Naive thymus-derived CD4-positive, alpha-beta T cell (primary cell): Measurements from ENCODE around the gene PAK4. TPM values are rescaled to one million over a fixed set of nuclear protein-coding genes. Genes with fewer than 3 reads are reported as not detected.

Source experiments
- ATAC-seq: fragments of 150-1000 bp; cut with Tn5 transposase; 2 replicates; pipeline ENCODE4 v1.10.0; 2021; ENCODE audit warnings: mild to moderate bottlenecking, moderate library complexity
- CTCF ChIA-PET: fragments of 350-600 bp; sonication (Branson Sonifier 250); formaldehyde crosslinking; loops from one replicate; lab custom pipeline; 2021; ENCODE audit warnings: antibody characterized with exemption; lab: Charles Lee
- POLR2A ChIA-PET: fragments of 350-600 bp; sonication (Branson Sonifier 250); formaldehyde crosslinking; loops from one replicate; lab custom pipeline; 2021; ENCODE audit warnings: antibody characterized with exemption, inconsistent platforms; lab: Charles Lee
- DNase-seq, 9 donors: peaks; one replicate each; pipeline versions ENCODE4 v3.0.0 to v3.0.0-alpha.2; 2020 to 2022; ENCODE audit warnings: mixed read lengths in 1 of 9
- H3K27ac ChIP-seq: one replicate; pipeline ENCODE4 v1.7.0; 2013; ENCODE audit warnings: mild to moderate bottlenecking, low read depth, low read length, moderate library complexity
- H3K27me3 ChIP-seq, 2 donors: one replicate each; pipeline ENCODE4 v1.7.0; 2013; ENCODE audit warnings: low read length in 2 of 2, mild to moderate bottlenecking in 2 of 2, moderate library complexity in 2 of 2; ENCODE audit not compliant: control insufficient read depth in 2 of 2, insufficient read depth in 2 of 2
- H3K36me3 ChIP-seq, 3 experiments: 1 replicate in 2 of 3; 2 replicates in 1 of 3; pipeline ENCODE4 v1.7.0; 2013; ENCODE audit warnings: low read length in 3 of 3, mild to moderate bottlenecking in 3 of 3, moderate library complexity in 1 of 3; ENCODE audit not compliant: insufficient read depth in 3 of 3, control insufficient read depth in 2 of 3
- H3K4me1 ChIP-seq, 2 donors: one replicate each; pipeline ENCODE4 v1.7.0; 2013; ENCODE audit warnings: low read length in 2 of 2, mild to moderate bottlenecking in 2 of 2, moderate library complexity in 1 of 2; ENCODE audit not compliant: control insufficient read depth in 2 of 2, insufficient read depth in 2 of 2
- H3K4me3 ChIP-seq: 2 replicates; pipeline ENCODE4 v1.7.0; 2013; ENCODE audit warnings: mild to moderate bottlenecking, low read length
- H3K9me3 ChIP-seq, 3 experiments: 1 replicate in 2 of 3; 2 replicates in 1 of 3; pipeline ENCODE4 v1.7.0; 2013; ENCODE audit warnings: low read length in 3 of 3; ENCODE audit not compliant: control insufficient read depth in 2 of 3
- H3K27ac Mint-ChIP-seq, 9 donors: one replicate each; pipeline ENCODE4 v1.8.0; 2020 to 2022; ENCODE audit warnings: mixed read lengths in 9 of 9, mild to moderate bottlenecking in 8 of 9, moderate library complexity in 5 of 9, inconsistent platforms in 2 of 9
- H3K27me3 Mint-ChIP-seq, 5 donors: one replicate each; pipeline ENCODE4 v1.8.0; 2021 to 2022; ENCODE audit warnings: mixed read lengths in 5 of 5, mild to moderate bottlenecking in 1 of 5
- H3K36me3 Mint-ChIP-seq, 5 donors: one replicate each; pipeline ENCODE4 v1.8.0; 2020 to 2022; ENCODE audit warnings: mixed read lengths in 5 of 5, mild to moderate bottlenecking in 3 of 5, inconsistent platforms in 1 of 5
- H3K4me1 Mint-ChIP-seq, 7 donors: one replicate each; pipeline ENCODE4 v1.8.0; 2020 to 2022; ENCODE audit warnings: mixed read lengths in 7 of 7, mild to moderate bottlenecking in 3 of 7, inconsistent platforms in 1 of 7
- H3K4me3 Mint-ChIP-seq, 10 donors: one replicate each; pipeline ENCODE4 v1.8.0; 2020 to 2022; ENCODE audit warnings: mild to moderate bottlenecking in 10 of 10, mixed read lengths in 10 of 10, moderate library complexity in 6 of 10, inconsistent platforms in 2 of 10
- H3K9me3 Mint-ChIP-seq, 11 donors: one replicate each; pipeline ENCODE4 v1.8.0; 2020 to 2022; ENCODE audit warnings: mixed read lengths in 11 of 11, mild to moderate bottlenecking in 4 of 11, inconsistent platforms in 1 of 11, moderate library complexity in 1 of 11
- intact Hi-C, 2 donors: fragments of 100-400 bp; cut with micrococcal nuclease; formaldehyde crosslinking; loops; one replicate each; pipeline ENCODE4 v1.15.1; 2023
- polyA plus RNA-seq, 2 donors: library from polyadenylated mRNA; unstranded; fragments of 300-500 nt; fragmentation: Illumina TruSeq; gene quantifications; one replicate each; pipeline ENCODE4 v1.2.3, GENCODE V29; 2021
- total RNA-seq, 6 experiments: library from RNA in 5 of 6; stranded (reverse) in 5 of 6; gene quantifications; 1 replicate in 5 of 6; 2 replicates in 1 of 6; pipeline ENCODE4 v1.2.3 and lab custom pipeline; 2021 to 2026

The PAK4 gene
- total and polyA plus RNA-seq, 7 experiments from 2014 or later, result 1.0 to 17.5 (median 10.4) TPM

DNA sequence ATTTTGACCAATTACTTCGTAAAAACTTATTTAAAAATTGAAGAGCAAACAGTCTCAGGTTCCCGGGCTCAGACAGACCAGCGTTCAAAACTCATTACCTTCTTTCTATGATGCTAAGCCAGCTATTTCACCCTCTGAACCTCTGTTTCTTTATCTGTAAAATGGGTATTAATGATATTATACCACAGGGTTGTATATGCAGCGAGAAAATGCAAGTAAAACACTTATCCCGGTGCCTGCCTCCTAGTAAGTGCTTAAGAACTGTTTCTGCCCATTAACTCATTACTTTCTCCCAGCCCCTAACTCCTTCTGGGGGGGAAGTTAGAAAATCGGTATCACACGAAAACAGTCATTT, 410 bp upstream of the PAK4 start:
- Mint-ChIP-seq H3K27me3 (peaks cover 0 to 8% (median 0%) of the 10 kb centered on the region in 5 donors), H3K36me3 (peaks cover 0 to 2% (median 0%) of the 10 kb centered on the region in 5 donors), H3K4me3 (peak overlapping the region; percentile 90 to 98 (median 94)), H3K4me1 (peaks cover 24 to 44% (median 36%) of the 10 kb centered on the region in 7 donors), H3K9me3 (peaks cover 0 to 3% (median 0%) of the 10 kb centered on the region in 11 donors), H3K27ac (peak overlapping the region; percentile 92 to 99 (median 97))
- peaks cover 0 to 4% (median 0%) of the 10 kb centered on the region in 3 experiments for H3K36me3 ChIP-seq
- ATAC-seq, result no peak
- CTCF ChIA-PET, result interaction anchor here (0.6 kb wide), 1 partner anchor 412 kb away, joined by 3 read pairs; no protein-coding TSS in a partner anchor
- POLR2A ChIA-PET, result interaction anchor here (1.0 to 1.1 kb wide), 2 partner anchors 211 to 311 kb away, joined by 3 to 4 read pairs; partner anchors contain the start of genes GMFG and RPS16
- H3K4me3 ChIP-seq, result peak overlapping the region; percentile 61
- H3K4me1 ChIP-seq, result peaks cover 0 to 10% of the 10 kb centered on the region in 2 donors
- intact Hi-C loops, result loop anchor here (1.0 to 10.0 kb wide), 7 partner anchors 52 to 1160 kb away; partner anchors contain the start of genes AKT2 (in 1 of the 2), MED29 (in 1 of the 2), PAF1 (in 1 of the 2) and SAMD4B (in 1 of the 2)
- no peaks in the 10 kb centered on the region for H3K9me3 ChIP-seq
- H3K27me3 ChIP-seq, result no peaks in the 10 kb centered on the region
- H3K27ac ChIP-seq, result peak overlapping the region; percentile 90
- DNase-seq, result no peak

DNA sequence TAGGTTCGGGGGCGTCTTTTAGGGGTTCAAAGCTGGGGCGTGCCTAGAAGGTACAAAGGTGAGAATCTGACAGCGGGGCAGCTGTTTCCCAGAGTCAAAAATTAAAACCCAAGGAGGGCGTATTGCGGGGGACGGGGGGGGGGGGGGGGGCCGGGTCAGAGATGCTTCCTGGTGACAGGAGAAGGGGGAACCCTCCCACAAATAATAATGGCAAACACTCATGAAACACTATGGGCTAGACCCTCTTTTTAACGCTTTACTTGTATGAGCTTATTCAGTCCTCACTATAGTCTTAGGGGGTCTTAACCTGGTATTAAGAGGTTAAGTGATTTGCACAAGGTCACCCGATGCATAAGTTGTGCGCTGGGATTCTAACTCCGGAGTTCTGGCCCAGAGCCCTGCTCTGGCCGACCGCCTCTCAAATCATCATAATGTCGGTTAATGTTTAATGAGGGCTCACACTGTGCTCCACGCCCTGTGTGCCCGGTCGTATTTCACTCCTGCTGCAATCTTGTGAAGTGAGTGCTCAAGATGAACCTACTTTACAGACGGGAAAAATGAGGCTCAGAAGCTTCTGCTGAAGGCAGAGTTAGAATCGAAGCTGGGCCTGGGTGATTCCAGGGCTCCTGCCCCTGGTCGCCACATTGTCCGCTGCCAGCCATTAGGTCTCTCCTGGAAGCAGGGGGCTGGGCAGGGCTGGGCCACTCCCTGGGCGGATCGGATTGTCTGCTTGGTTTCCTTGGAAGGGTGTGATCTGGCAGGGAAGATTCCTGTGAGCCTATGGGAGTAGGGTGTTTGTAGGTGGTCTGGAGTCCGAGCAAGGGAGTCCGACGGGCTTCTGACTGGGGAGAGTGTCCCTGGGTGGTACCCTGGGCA, 964 bp downstream of the PAK4 start:
- peaks cover 28 to 56% (median 37%) of the 10 kb centered on the region in 7 donors for H3K4me1 Mint-ChIP-seq
- peaks cover 0 to 4% (median 0%) of the 10 kb centered on the region in 5 donors for H3K27me3 Mint-ChIP-seq
- Histone ChIP-seq H3K27ac (peak overlapping the region; percentile 90), H3K4me1 (peaks cover 0 to 10% of the 10 kb centered on the region in 2 donors), H3K9me3 (no peaks in the 10 kb centered on the region), H3K27me3 (no peaks in the 10 kb centered on the region), H3K4me3 (peak overlapping the region; percentile 61), H3K36me3 (peaks cover 0 to 4% (median 0%) of the 10 kb centered on the region in 3 experiments)
- peaks cover 0 to 2% (median 0%) of the 10 kb centered on the region in 5 donors for H3K36me3 Mint-ChIP-seq
- intact Hi-C loops, result loop anchor here in 1 of 2 donors (10.0 kb wide), 1 partner anchor 1158 kb away; the partner anchor contains the start of gene AKT2
- peak in 1 of 9 donors; percentile 5 for DNase-seq
- ChIA-PET POLR2A (interaction anchor here (0.5 to 0.6 kb wide), 2 partner anchors 210 to 1470 kb away, joined by 3 read pairs; no protein-coding TSS in a partner anchor), CTCF (interaction anchor here (0.5 to 0.6 kb wide), 2 partner anchors 63 to 424 kb away, joined by 3 to 4 read pairs; no protein-coding TSS in a partner anchor)
- H3K4me3 Mint-ChIP-seq, result peak overlapping the region; percentile 90 to 98 (median 94)
- peaks cover 0 to 3% (median 0%) of the 10 kb centered on the region in 11 donors for H3K9me3 Mint-ChIP-seq
- ATAC-seq, result no peak
- peak overlapping the region; percentile 92 to 99 (median 97) for H3K27ac Mint-ChIP-seq

DNA sequence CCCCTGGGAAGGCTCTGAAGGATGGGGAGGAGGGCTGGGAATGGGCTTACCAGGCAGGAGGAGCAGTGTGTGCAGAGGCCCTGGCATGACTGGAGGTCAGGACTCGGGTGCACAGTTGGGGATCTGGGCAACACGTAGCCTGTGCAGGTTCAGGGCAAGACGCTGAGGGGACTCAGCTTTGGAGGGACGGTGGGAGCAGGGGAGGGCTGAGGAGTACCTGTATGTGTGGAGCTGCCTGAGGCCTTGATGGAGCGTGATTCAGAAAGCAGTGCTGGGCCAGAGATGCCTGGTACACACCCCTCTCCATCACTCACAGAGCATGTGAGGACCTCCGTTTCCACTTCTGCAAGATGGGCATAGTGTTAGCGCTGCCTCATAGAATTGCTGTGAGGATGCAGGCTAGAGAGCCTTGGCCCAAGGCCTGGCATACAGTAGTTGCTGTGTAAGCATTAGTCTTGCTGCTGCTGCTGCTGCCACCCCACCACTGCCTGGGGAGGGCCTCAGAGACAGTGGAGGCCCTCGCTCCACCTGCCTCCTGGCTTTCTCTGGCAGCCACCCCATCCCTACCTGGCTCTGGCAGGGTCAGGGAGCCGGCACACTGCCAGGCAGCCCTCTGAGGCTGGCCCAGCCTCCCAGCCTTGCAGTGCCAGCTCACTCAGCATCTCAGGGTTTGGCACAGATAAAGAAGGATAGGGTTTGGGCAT, 2.4 kb downstream of the PAK4 start:
- H3K4me1 Mint-ChIP-seq, result peaks cover 32 to 62% (median 39%) of the 10 kb centered on the region in 7 donors
- DNase-seq (no peak), ATAC-seq (no peak)
- peaks cover 0 to 10% of the 10 kb centered on the region in 2 donors for H3K4me1 ChIP-seq
- no peaks in the 10 kb centered on the region for H3K27me3 Mint-ChIP-seq
- H3K27me3 ChIP-seq, result no peaks in the 10 kb centered on the region
- H3K9me3 ChIP-seq, result no peaks in the 10 kb centered on the region
- intact Hi-C loops, result loop anchor here in 1 of 2 donors (10.0 kb wide), 1 partner anchor 1157 kb away; the partner anchor contains the start of gene AKT2
- ChIA-PET POLR2A (no interaction called here), CTCF (no interaction called here)
- H3K27ac Mint-ChIP-seq, result peak overlapping the region in 8 of 9 donors; percentile 65 to 99 (median 94)
- no peak overlapping the region for H3K27ac ChIP-seq
- H3K36me3 Mint-ChIP-seq, result peaks cover 0 to 2% (median 0%) of the 10 kb centered on the region in 5 donors
- H3K4me3 ChIP-seq, result no peak overlapping the region
- H3K36me3 ChIP-seq, result peaks cover 0 to 4% (median 0%) of the 10 kb centered on the region in 3 experiments
- H3K4me3 Mint-ChIP-seq, result peak overlapping the region in 3 of 10 donors; percentile 23 to 82 (median 24)
- peaks cover 0 to 3% (median 0%) of the 10 kb centered on the region in 11 donors for H3K9me3 Mint-ChIP-seq

DNA sequence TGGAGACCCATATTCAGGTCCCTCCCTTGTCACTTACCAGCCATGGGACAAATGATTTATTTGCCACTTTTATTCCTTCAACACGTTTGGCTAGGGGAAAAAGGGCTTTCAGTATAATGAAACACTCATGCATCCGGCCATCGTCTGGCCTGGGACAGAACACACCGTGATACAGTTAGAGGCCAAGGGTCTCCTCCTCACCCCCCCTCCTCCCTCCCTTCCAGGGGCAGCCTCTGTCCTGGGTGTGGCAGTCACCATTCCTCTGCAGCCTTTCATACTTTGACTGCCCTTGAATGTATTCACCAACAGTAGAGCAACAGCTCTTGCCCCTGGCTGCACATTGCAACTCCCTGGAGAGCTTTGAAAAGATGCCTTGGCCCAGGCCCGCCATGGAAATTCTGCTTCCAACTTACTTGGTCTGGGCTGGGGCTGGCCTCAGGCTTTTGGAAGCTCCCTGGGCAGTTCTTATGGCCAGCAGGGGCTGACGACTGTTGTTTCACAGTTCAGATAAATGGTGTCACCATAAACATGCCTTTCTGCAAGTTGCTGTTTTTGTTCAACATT, 3.0 kb downstream of the PAK4 start:
- Mint-ChIP-seq H3K27me3 (no peaks in the 10 kb centered on the region), H3K4me1 (peaks cover 32 to 62% (median 41%) of the 10 kb centered on the region in 7 donors), H3K4me3 (no peak overlapping the region), H3K36me3 (peaks cover 0 to 2% (median 0%) of the 10 kb centered on the region in 5 donors), H3K27ac (peak overlapping the region in 1 of 9 donors; percentile 25), H3K9me3 (peaks cover 0 to 3% (median 0%) of the 10 kb centered on the region in 11 donors)
- H3K4me1 ChIP-seq, result peaks cover 0 to 10% of the 10 kb centered on the region in 2 donors
- no peak for ATAC-seq
- intact Hi-C loops, result loop anchor here in 1 of 2 donors (10.0 kb wide), 1 partner anchor 1156 kb away; the partner anchor contains the start of gene AKT2
- peaks cover 0 to 4% (median 0%) of the 10 kb centered on the region in 3 experiments for H3K36me3 ChIP-seq
- DNase-seq, result no peak
- no peak overlapping the region for H3K4me3 ChIP-seq
- H3K27ac ChIP-seq, result no peak overlapping the region
- POLR2A ChIA-PET, result no interaction called here
- H3K27me3 ChIP-seq, result no peaks in the 10 kb centered on the region
- CTCF ChIA-PET, result interaction anchor here (1.1 kb wide), 1 partner anchor 199 kb away, joined by 5 read pairs; no protein-coding TSS in a partner anchor
- H3K9me3 ChIP-seq, result no peaks in the 10 kb centered on the region

DNA sequence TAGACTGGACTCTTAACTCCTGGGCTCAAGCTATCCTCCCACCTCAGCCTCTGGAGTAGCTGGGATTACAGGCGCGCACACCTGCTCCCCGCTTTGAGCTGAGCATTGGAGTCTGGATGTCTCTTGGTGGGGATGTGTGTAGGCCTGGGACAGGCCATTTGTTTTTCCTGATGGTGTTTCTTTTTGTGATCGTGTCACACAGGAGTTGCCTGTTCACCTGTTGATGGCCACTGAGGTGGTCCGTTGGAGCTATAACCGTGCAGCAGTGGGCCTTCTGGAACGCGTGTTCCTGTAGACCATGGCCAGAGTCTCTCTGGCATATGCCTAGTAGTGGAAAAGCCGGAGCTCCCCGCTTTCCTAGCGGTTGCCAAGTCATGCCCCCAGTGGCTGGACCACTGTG, 3.5 kb downstream of the PAK4 start:
- Histone ChIP-seq H3K27me3 (no peaks in the 10 kb centered on the region), H3K27ac (no peak overlapping the region), H3K36me3 (peaks cover 0 to 4% (median 0%) of the 10 kb centered on the region in 3 experiments), H3K4me3 (no peak overlapping the region), H3K9me3 (no peaks in the 10 kb centered on the region), H3K4me1 (peaks cover 0 to 10% of the 10 kb centered on the region in 2 donors)
- Mint-ChIP-seq H3K36me3 (peaks cover 0 to 2% (median 0%) of the 10 kb centered on the region in 5 donors), H3K4me3 (no peak overlapping the region), H3K9me3 (peaks cover 0 to 3% (median 0%) of the 10 kb centered on the region in 11 donors), H3K4me1 (peaks cover 32 to 62% (median 41%) of the 10 kb centered on the region in 7 donors), H3K27me3 (no peaks in the 10 kb centered on the region), H3K27ac (no peak overlapping the region)
- no peak for DNase-seq
- ChIA-PET CTCF (interaction anchor here (1.1 kb wide), 1 partner anchor 198 kb away, joined by 5 read pairs; no protein-coding TSS in a partner anchor), POLR2A (no interaction called here)
- intact Hi-C loops, result loop anchor here in 1 of 2 donors (10.0 kb wide), 1 partner anchor 1156 kb away; the partner anchor contains the start of gene AKT2
- no peak for ATAC-seq
